Measurements from ENCODE around the gene FREY1. TPM values are rescaled to one million over a fixed set of nuclear protein-coding genes. Genes with fewer than 3 reads are reported as not detected.

The FREY1 gene
- total and polyA plus RNA-seq, 8 donors = 0.12 to 1.3 (median 0.40) TPM; not detected in 1

DNA sequence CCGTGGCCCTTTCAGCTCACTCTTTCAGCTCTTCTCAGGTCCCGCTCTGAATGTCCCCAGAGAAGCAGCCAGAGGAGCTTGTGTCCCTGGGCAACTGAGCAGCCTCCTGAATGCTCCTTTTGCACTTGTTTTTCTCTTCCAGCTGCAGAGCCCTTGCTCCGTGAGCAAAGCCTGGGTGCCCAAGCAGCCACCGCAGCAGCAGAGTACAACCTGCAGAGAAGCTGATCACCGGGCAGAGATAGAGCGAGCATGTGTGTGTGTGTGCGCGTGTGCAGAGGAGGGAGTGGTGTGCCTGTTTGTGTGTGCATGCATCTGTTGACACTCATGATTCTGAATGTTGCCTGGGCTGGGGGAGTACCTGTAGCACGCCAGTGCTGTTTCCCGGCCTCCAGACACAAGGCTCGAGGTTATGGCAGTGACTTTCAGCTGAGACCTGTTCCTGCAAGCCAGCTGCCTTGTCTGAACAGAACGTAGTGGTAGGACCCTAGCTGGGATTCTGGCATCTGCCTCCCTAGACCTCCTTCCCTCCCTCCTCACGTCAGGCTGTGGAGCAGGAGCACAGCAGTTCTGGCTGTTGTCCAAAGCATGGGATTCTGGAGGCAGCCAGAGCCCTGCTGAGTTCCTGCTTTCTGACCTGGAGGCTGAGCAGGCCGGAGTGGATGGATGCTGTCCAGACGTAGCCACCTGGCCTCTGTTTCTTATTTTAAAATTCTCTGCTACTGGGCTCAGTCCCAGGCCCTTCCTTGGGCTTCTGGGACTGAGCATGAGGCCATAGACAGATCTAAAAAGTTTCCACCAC is 26.1 kb downstream of the FREY1 start:
- TF ChIP-seq, protein P1, sequence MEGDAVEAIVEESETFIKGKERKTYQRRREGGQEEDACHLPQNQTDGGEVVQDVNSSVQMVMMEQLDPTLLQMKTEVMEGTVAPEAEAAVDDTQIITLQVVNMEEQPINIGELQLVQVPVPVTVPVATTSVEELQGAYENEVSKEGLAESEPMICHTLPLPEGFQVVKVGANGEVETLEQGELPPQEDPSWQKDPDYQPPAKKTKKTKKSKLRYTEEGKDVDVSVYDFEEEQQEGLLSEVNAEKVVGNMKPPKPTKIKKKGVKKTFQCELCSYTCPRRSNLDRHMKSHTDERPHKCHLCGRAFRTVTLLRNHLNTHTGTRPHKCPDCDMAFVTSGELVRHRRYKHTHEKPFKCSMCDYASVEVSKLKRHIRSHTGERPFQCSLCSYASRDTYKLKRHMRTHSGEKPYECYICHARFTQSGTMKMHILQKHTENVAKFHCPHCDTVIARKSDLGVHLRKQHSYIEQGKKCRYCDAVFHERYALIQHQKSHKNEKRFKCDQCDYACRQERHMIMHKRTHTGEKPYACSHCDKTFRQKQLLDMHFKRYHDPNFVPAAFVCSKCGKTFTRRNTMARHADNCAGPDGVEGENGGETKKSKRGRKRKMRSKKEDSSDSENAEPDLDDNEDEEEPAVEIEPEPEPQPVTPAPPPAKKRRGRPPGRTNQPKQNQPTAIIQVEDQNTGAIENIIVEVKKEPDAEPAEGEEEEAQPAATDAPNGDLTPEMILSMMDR (IDR thresholded peaks at IDR 0.05) = no peak
- H3K36me3 ChIP-seq = peaks cover 0 to 15% (median 14%) of the 10 kb centered on the region in 3 donors
- DNase-seq (no peak), FAIRE-seq (no peak), ATAC-seq (no peak)
- H3K4me3 ChIP-seq = no peak overlapping the region
- H3K27me3 ChIP-seq = no peaks in the 10 kb centered on the region
- WGBS, 2 donors = 89 to 90% methylated on average over 15 of the region's 15 CpGs
- no peak overlapping the region for H3K27ac ChIP-seq
- H3K9me3 ChIP-seq = no peaks in the 10 kb centered on the region
- intact Hi-C loops (cut with DNase I) = no loop called here
- no peaks in the 10 kb centered on the region for H3K4me1 ChIP-seq

DNA sequence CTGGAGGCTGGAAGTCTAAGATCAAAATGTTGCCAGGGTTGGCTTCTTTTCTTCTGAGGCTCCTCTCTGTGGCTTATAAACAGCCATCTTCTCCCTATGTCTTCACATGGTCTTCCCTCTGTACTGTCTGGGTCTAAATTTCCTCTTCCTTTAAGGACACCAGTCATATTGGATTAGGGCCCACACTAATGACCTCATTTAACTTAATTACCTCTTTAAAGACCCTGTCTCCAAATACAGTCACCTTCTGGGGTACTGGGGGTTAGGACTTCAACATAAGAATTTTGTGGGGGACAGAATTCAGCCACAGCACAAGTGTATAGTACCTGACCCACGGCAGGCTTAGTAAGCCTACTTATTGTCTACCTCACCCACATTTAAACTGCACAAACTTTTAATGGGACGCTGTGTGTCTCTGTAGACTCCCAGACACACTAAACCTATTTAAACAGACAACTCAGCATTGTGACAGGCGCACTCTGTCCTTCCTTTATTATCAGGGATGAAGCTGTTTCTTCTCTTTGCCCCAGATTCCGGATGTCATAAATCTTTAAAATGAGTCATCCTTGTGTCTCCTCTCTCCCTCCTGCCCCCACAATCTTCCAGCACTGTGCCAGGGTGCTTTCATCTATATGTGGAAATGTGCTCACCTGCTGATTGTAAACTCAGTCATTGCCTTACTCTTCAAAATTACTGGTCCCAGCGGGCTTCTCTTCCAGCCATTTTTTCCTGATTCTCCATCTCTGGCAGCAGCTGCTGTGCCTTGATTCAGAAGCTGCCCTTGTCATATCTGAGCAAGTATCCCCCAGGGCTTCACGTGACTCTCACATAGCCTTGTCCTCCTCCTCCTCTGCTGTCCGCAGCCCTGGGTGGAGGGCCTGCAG is 27.0 kb downstream of the FREY1 start:
- no peak for ATAC-seq
- no peak for DNase-seq
- no peak for FAIRE-seq
- no peaks in the 10 kb centered on the region for H3K9me3 ChIP-seq
- intact Hi-C loops (cut with DNase I) = loop anchor here in 1 of 3 donors (10.0 kb wide), 1 partner anchor 125 kb away; no protein-coding TSS in a partner anchor
- H3K4me1 ChIP-seq = no peaks in the 10 kb centered on the region
- no peak overlapping the region for H3K4me3 ChIP-seq
- no peaks in the 10 kb centered on the region for H3K27me3 ChIP-seq
- H3K27ac ChIP-seq = no peak overlapping the region
- peaks cover 0 to 21% (median 15%) of the 10 kb centered on the region in 3 donors for H3K36me3 ChIP-seq
- TF ChIP-seq, protein P1 (IDR thresholded peaks at IDR 0.05) = no peak
- 82 to 92% methylated on average over 7 of the region's 7 CpGs for WGBS, 2 donors

DNA sequence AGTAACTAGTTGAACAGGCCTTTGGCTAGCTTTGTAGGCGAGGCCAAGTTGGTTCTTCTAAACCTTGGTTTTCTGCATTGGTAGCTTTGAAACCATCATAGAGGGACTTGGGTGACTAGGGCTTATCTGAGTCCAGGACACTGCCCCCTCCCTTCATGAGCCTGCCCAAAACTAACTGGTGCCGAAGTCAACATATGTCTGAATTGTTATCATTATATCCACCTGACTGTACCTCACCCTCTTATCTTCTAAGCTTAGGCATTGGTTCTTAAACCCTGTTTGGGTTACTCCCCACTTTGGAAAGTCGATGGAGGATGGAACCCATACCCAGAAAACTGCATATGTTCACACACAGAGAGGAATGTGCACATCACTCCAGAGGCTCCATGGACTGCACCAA is 29.2 kb downstream of the FREY1 start:
- intact Hi-C loops (cut with DNase I) = loop anchor here in 1 of 3 donors (10.0 kb wide), 1 partner anchor 127 kb away; no protein-coding TSS in a partner anchor
- WGBS, 2 donors = 84 to 88% methylated on average over 3 of the region's 3 CpGs
- FAIRE-seq (no peak), ATAC-seq (no peak), DNase-seq (no peak)
- no peaks in the 10 kb centered on the region for H3K4me1 ChIP-seq
- H3K27me3 ChIP-seq = no peaks in the 10 kb centered on the region
- H3K9me3 ChIP-seq = no peaks in the 10 kb centered on the region
- H3K36me3 ChIP-seq = peaks cover 0 to 27% (median 15%) of the 10 kb centered on the region in 3 donors
- H3K4me3 ChIP-seq = no peak overlapping the region
- TF ChIP-seq, protein P1 (IDR thresholded peaks at IDR 0.05) = no peak
- no peak overlapping the region for H3K27ac ChIP-seq

DNA sequence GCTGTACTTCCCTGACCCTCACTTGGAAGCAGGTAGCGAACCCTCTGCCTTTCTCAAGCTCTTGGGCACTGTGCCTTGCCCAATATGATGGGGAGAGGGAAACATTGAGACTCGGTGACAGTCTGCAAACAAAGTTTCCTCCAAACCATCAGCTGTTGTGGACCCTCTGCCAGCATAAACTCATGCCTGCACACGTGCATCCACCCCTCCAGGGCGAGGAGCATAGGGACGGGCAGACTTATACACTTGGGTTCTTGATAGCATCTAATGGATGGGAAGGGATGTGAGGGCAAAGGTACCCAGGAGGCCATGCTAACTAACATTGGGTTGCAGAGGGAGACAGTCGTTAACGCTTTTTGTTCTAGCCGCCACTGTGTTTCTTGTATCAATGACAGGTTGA is 29.9 kb downstream of the FREY1 start:
- TF ChIP-seq, protein P1 (IDR thresholded peaks at IDR 0.05) = no peak
- Histone ChIP-seq H3K4me1 (no peaks in the 10 kb centered on the region), H3K36me3 (peaks cover 0 to 29% (median 16%) of the 10 kb centered on the region in 3 donors), H3K27ac (no peak overlapping the region), H3K9me3 (no peaks in the 10 kb centered on the region), H3K27me3 (no peaks in the 10 kb centered on the region), H3K4me3 (no peak overlapping the region)
- FAIRE-seq (no peak), ATAC-seq (no peak), DNase-seq (peak in 1 of 6 donors; percentile 30)
- intact Hi-C loops (cut with DNase I) = loop anchor here in 1 of 3 donors (10.0 kb wide), 1 partner anchor 128 kb away; no protein-coding TSS in a partner anchor
- WGBS, 2 donors = 83 to 84% methylated on average over 8 of the region's 8 CpGs
